WTC11 (cell line): ENCODE results near the gene TFCP2. TPM values are rescaled to one million over a fixed set of nuclear protein-coding genes. Genes with fewer than 3 reads are reported as not detected.
A peak's percentile ranks its signal among the peaks of the same experiment; 100 is the strongest.
"Not testable (repeated sequence)": the region's sequence is repeated elsewhere in the genome, so short reads cannot be mapped to it uniquely, and the experiment has no call there.

Experiments
- ATAC-seq: fragments of 200-7000 bp; cut with Tn5 transposase; 2 replicates; pipeline ENCODE4 v1.10.0; 2021; ENCODE audit warnings: mild to moderate bottlenecking, moderate library complexity
- CTCF ChIA-PET: fragments of 300-600 bp; sonication (Branson Sonifier 250); formaldehyde crosslinking; loops from one replicate; lab custom pipeline; 2021; ENCODE audit warnings: antibody characterized with exemption; lab: Charles Lee
- POLR2A ChIA-PET: fragments of 350-600 bp; sonication (Branson Sonifier 250); formaldehyde crosslinking; loops from one replicate; lab custom pipeline; 2021; ENCODE audit warnings: antibody characterized with exemption; lab: Charles Lee
- DNase-seq: peaks from one replicate; pipeline ENCODE4 v3.0.0; 2021; ENCODE audit warnings: low spot score
- H3K27ac Mint-ChIP-seq: 2 replicates; pipeline ENCODE4 v1.8.0; 2021; ENCODE audit warnings: mixed read lengths
- H3K27me3 Mint-ChIP-seq: 2 replicates; pipeline ENCODE4 v1.8.0; 2021; ENCODE audit warnings: low read depth, mild to moderate bottlenecking, moderate library complexity, mixed read lengths
- H3K36me3 Mint-ChIP-seq: 2 replicates; pipeline ENCODE4 v1.8.0; 2021; ENCODE audit warnings: mixed read lengths
- H3K4me1 Mint-ChIP-seq: 2 replicates; pipeline ENCODE4 v1.8.0; 2022; ENCODE audit warnings: mixed read lengths
- H3K4me3 Mint-ChIP-seq: 2 replicates; pipeline ENCODE4 v1.8.0; 2021; ENCODE audit warnings: mild to moderate bottlenecking, moderate library complexity, mixed read lengths
- H3K9me3 Mint-ChIP-seq: 2 replicates; pipeline ENCODE4 v1.8.0; 2021; ENCODE audit warnings: mixed read lengths
- ARID4B ChIP-seq: sonication (generic); formaldehyde crosslinking; IDR thresholded peaks from 2 replicates; pipeline ENCODE4 v1.8.0; 2023; ENCODE audit warnings: missing genetic modification reagents, mild to moderate bottlenecking, borderline replicate concordance
- ATF3 ChIP-seq: sonication (generic); formaldehyde crosslinking; conservative IDR thresholded peaks from 2 replicates; pipeline ENCODE4 v1.8.1; 2022; ENCODE audit warnings: mild to moderate bottlenecking, missing genetic modification reagents
- ELF4 ChIP-seq: sonication (generic); formaldehyde crosslinking; IDR thresholded peaks from 2 replicates; pipeline ENCODE4 v1.8.1; 2022; ENCODE audit warnings: low read depth, mild to moderate bottlenecking, moderate library complexity, missing genetic modification reagents
- GABPB1 ChIP-seq: sonication (generic); formaldehyde crosslinking; IDR thresholded peaks from 2 replicates; pipeline ENCODE4 v1.8.1; 2023; ENCODE audit warnings: mild to moderate bottlenecking, missing genetic modification reagents
- OVOL2 ChIP-seq: fragments of 250-450 bp; sonication (Bioruptor Pico); IDR thresholded peaks from 2 replicates; pipeline ENCODE4 v1.9.0; 2021; ENCODE audit warnings: mild to moderate bottlenecking, borderline replicate concordance
- SP1 ChIP-seq: sonication (generic); formaldehyde crosslinking; conservative IDR thresholded peaks from 2 replicates; pipeline ENCODE4 v1.8.1; 2022; ENCODE audit warnings: missing genetic modification reagents
- TEAD4 ChIP-seq: sonication (generic); formaldehyde crosslinking; IDR thresholded peaks from 2 replicates; pipeline ENCODE4 v1.8.0; 2022; ENCODE audit warnings: mild to moderate bottlenecking, missing genetic modification reagents
- TP53 ChIP-seq: sonication (generic); formaldehyde crosslinking; IDR thresholded peaks from 2 replicates; pipeline ENCODE4 v1.8.1; 2023; ENCODE audit warnings: mild to moderate bottlenecking, missing genetic modification reagents
- USF1 ChIP-seq: sonication (generic); formaldehyde crosslinking; IDR thresholded peaks from 2 replicates; pipeline ENCODE4 v1.8.0; 2022; ENCODE audit warnings: mild to moderate bottlenecking, missing genetic modification reagents
- ZNF232 ChIP-seq: sonication (generic); formaldehyde crosslinking; IDR thresholded peaks from 2 replicates; pipeline ENCODE4 v1.8.0; 2022; ENCODE audit warnings: mild to moderate bottlenecking, missing genetic modification reagents
- ZNF396 ChIP-seq: fragments of 250-450 bp; sonication (Bioruptor Pico); IDR thresholded peaks from 2 replicates; pipeline ENCODE4 v1.8.0; 2021; ENCODE audit warnings: mild to moderate bottlenecking, moderate library complexity, borderline replicate concordance
- ZNF416 ChIP-seq: fragments of 250-450 bp; sonication (Bioruptor Pico); IDR thresholded peaks from 2 replicates; pipeline ENCODE4 v1.9.0; 2021; ENCODE audit warnings: mild to moderate bottlenecking, inconsistent platforms
- ZNF671 ChIP-seq: fragments of 250-450 bp; sonication (Bioruptor Pico); IDR thresholded peaks from 2 replicates; pipeline ENCODE4 v1.8.0; 2021; ENCODE audit warnings: mild to moderate bottlenecking
- total RNA-seq: library from RNA; stranded (reverse); gene quantifications from 3 replicates; pipeline ENCODE4 v1.2.3, GENCODE V29; 2021
- TF ChIP-seq, protein P1 (sequence below): sonication (generic); formaldehyde crosslinking; IDR thresholded peaks from 2 replicates; pipeline ENCODE4 v1.8.1; 2023; ENCODE audit warnings: mild to moderate bottlenecking, missing genetic modification reagents
- TF ChIP-seq, protein P2 (sequence below): fragments of 250-450 bp; sonication (Bioruptor Pico); IDR thresholded peaks from 2 replicates; pipeline ENCODE4 v1.9.0; 2021; ENCODE audit warnings: mild to moderate bottlenecking, borderline replicate concordance
- TF ChIP-seq, protein P3 (sequence below): fragments of 250-450 bp; sonication (Bioruptor Pico); IDR thresholded peaks from 2 replicates; pipeline ENCODE4 v1.9.0; 2021; ENCODE audit warnings: mild to moderate bottlenecking

The TFCP2 gene
- total RNA-seq, 1 experiment from 2014 or later: 35.4 TPM

DNA sequence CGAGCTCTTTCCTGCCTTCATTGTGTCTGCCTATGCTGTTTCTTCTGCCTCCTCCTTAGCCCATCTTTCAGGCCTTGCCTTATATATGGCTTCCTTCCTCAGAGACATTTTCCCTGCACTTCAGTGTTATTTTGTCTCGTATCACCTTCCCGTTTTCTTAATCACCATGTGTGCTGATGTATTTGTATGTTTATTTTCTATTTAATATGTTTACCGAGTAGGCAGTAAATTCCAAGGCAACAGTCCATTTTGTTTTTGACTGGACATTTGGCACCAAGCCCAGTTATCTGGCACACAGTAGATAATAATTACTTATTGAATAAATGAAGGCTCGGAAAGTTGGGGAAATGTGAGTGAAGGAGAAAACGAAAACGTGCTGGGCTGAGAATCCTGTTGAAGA, 49.5 kb upstream of the TFCP2 start (continued):
- TF ChIP-seq, protein P1, sequence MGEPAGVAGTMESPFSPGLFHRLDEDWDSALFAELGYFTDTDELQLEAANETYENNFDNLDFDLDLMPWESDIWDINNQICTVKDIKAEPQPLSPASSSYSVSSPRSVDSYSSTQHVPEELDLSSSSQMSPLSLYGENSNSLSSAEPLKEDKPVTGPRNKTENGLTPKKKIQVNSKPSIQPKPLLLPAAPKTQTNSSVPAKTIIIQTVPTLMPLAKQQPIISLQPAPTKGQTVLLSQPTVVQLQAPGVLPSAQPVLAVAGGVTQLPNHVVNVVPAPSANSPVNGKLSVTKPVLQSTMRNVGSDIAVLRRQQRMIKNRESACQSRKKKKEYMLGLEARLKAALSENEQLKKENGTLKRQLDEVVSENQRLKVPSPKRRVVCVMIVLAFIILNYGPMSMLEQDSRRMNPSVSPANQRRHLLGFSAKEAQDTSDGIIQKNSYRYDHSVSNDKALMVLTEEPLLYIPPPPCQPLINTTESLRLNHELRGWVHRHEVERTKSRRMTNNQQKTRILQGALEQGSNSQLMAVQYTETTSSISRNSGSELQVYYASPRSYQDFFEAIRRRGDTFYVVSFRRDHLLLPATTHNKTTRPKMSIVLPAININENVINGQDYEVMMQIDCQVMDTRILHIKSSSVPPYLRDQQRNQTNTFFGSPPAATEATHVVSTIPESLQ (CRISPR knock-in tag): no peak
- TF ChIP-seq TP53 (no peak), ATF3 (CRISPR knock-in tag) (no peak), USF1 (no peak), ZNF232 (no peak), TEAD4 (CRISPR knock-in tag) (no peak), ELF4 (CRISPR knock-in tag) (no peak), ZNF396 (CRISPR knock-in tag) (no peak), OVOL2 (no peak), GABPB1 (no peak)
- TF ChIP-seq, protein P2, sequence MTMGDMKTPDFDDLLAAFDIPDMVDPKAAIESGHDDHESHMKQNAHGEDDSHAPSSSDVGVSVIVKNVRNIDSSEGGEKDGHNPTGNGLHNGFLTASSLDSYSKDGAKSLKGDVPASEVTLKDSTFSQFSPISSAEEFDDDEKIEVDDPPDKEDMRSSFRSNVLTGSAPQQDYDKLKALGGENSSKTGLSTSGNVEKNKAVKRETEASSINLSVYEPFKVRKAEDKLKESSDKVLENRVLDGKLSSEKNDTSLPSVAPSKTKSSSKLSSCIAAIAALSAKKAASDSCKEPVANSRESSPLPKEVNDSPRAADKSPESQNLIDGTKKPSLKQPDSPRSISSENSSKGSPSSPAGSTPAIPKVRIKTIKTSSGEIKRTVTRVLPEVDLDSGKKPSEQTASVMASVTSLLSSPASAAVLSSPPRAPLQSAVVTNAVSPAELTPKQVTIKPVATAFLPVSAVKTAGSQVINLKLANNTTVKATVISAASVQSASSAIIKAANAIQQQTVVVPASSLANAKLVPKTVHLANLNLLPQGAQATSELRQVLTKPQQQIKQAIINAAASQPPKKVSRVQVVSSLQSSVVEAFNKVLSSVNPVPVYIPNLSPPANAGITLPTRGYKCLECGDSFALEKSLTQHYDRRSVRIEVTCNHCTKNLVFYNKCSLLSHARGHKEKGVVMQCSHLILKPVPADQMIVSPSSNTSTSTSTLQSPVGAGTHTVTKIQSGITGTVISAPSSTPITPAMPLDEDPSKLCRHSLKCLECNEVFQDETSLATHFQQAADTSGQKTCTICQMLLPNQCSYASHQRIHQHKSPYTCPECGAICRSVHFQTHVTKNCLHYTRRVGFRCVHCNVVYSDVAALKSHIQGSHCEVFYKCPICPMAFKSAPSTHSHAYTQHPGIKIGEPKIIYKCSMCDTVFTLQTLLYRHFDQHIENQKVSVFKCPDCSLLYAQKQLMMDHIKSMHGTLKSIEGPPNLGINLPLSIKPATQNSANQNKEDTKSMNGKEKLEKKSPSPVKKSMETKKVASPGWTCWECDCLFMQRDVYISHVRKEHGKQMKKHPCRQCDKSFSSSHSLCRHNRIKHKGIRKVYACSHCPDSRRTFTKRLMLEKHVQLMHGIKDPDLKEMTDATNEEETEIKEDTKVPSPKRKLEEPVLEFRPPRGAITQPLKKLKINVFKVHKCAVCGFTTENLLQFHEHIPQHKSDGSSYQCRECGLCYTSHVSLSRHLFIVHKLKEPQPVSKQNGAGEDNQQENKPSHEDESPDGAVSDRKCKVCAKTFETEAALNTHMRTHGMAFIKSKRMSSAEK (CRISPR knock-in tag): no peak
- TF ChIP-seq, protein P3, sequence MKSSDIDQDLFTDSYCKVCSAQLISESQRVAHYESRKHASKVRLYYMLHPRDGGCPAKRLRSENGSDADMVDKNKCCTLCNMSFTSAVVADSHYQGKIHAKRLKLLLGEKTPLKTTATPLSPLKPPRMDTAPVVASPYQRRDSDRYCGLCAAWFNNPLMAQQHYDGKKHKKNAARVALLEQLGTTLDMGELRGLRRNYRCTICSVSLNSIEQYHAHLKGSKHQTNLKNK (CRISPR knock-in tag): no peak

- CTCF ChIA-PET, H3K4me3 Mint-ChIP-seq, H3K36me3 Mint-ChIP-seq, H3K9me3 Mint-ChIP-seq, ATAC-seq, H3K27me3 Mint-ChIP-seq, DNase-seq, POLR2A ChIA-PET, H3K27ac Mint-ChIP-seq: not testable (repeated sequence)
- peaks cover 18% of the 10 kb centered on the region for H3K4me1 Mint-ChIP-seq
Observed at GRCh38 chr12:51219857-51220256, 46.9 kb upstream of the TFCP2 start.

DNA sequence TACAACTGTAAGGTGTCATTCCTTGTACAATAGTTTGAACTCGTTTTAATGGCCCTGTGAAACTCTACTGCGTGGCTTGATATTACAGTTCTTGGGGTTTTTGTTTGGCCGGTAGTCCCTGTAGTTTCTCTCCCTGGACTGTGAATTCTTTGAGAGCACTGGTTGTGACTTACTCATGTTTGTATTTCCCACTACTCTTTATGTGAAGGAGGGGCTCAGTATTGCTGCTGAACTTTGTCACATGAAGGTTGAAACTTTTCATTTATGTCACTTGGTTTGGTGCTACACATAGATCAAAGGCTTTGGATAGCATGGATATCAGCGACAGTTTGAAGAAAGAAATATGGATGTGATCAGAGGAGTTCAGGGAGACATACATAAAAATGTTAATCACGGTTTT, 46.4 kb upstream of the TFCP2 start:
- TF ChIP-seq SP1 (no peak), ARID4B (CRISPR knock-in tag) (no peak), ZNF416 (CRISPR knock-in tag) (no peak), ZNF671 (CRISPR knock-in tag) (no peak)
- ChIA-PET CTCF (interaction anchor here (1.0 to 3.0 kb wide), 6 partner anchors 10 to 454 kb away, joined by 3 to 23 read pairs (median 9); partner anchors contain the start of genes DAZAP2 and SLC11A2), POLR2A (interaction anchor here (1.4 to 2.5 kb wide), 3 partner anchors 19 to 136 kb away, joined by 3 to 24 read pairs (median 19); partner anchors contain the start of genes CSRNP2, DAZAP2 and SMAGP)
- no peak for DNase-seq
- no peak for ATAC-seq
- Mint-ChIP-seq H3K27ac (peak overlapping the region; percentile 65), H3K4me3 (peak overlapping the region; percentile 70), H3K36me3 (peaks cover 2% of the 10 kb centered on the region; the same call in 1 of the 2 replicates), H3K9me3 (no peaks in the 10 kb centered on the region), H3K27me3 (no peaks in the 10 kb centered on the region), H3K4me1 (peaks cover 18% of the 10 kb centered on the region)
